ENCODE results near the gene TUFM.
A peak's percentile ranks its signal among the peaks of the same experiment; 100 is the strongest.

TUFM gene

GRCh38 chr16:28826141-28826540 is 20.0 kb downstream of the TUFM start:
- Histone ChIP-seq H3K27ac (ENCODE audit: low read depth, low read length) (no peak overlapping the region), H3K4me2 (ENCODE audit: low read depth, low read length, poor library complexity, severe bottlenecking) (no peak overlapping the region), H3K9me3 (ENCODE audit: insufficient read depth, low read length) (no peaks in the 10 kb centered on the region), H3K79me2 (ENCODE audit: insufficient read depth, low read length) (peaks cover 71% of the 10 kb centered on the region), H2AFZ (ENCODE audit: low read depth, low read length, severe bottlenecking) (no peak overlapping the region), H3K27me3 (ENCODE audit: low read length) (no peaks in the 10 kb centered on the region), H3F3A (ENCODE audit: insufficient read depth) (peaks cover 11% of the 10 kb centered on the region; the same call in 1 of the 2 replicates), H4K20me1 (ENCODE audit: low read depth, low read length) (peaks cover 19% of the 10 kb centered on the region; the same call in 1 of the 2 replicates), H3K4me3 (ENCODE audit: insufficient read depth, low read length, poor library complexity, severe bottlenecking) (no peak overlapping the region), H3K9ac (ENCODE audit: low read length) (no peak overlapping the region), H3K36me3 (ENCODE audit: low read length) (peaks cover 46% of the 10 kb centered on the region), H3K9me2 (replicated peaks; ENCODE audit: insufficient read depth, low read length) (no peaks in the 10 kb centered on the region)
- no peak for TF ChIP-seq CTCF (IDR thresholded peaks at IDR 0.05; ENCODE audit: insufficient read depth, low read length, poor library complexity, severe bottlenecking)
- TF ChIP-seq EZH2phosphoT487 (conservative IDR thresholded peaks at IDR 0.05; ENCODE audit: low read length) = no peak

- peaks cover 36% of the 10 kb centered on the region for H3K36me3 ChIP-seq (ENCODE audit: low read length)
- TF ChIP-seq EZH2phosphoT487 (conservative IDR thresholded peaks at IDR 0.05; ENCODE audit: low read length) = no peak
- TF ChIP-seq CTCF (IDR thresholded peaks at IDR 0.05; ENCODE audit: insufficient read depth, low read length, poor library complexity, severe bottlenecking) = no peak
- peak overlapping the region; percentile 75 for H3K4me2 ChIP-seq (ENCODE audit: low read depth, low read length, poor library complexity, severe bottlenecking)
- peak overlapping the region; percentile 100 for H3K9ac ChIP-seq (ENCODE audit: low read length)
- H4K20me1 ChIP-seq (ENCODE audit: low read depth, low read length) = peaks cover 19% of the 10 kb centered on the region; the same call in 1 of the 2 replicates
- no peaks in the 10 kb centered on the region for H3K9me2 ChIP-seq (replicated peaks; ENCODE audit: insufficient read depth, low read length)
- peak overlapping the region; percentile 65 for H3K4me3 ChIP-seq (ENCODE audit: insufficient read depth, low read length, poor library complexity, severe bottlenecking)
- H3K27ac ChIP-seq (ENCODE audit: low read depth, low read length) = peak overlapping the region; percentile 97
- peaks cover 14% of the 10 kb centered on the region for H3F3A ChIP-seq (ENCODE audit: insufficient read depth)
- no peak overlapping the region for H2AFZ ChIP-seq (ENCODE audit: low read depth, low read length, severe bottlenecking)
- H3K9me3 ChIP-seq (ENCODE audit: insufficient read depth, low read length) = no peaks in the 10 kb centered on the region
- no peaks in the 10 kb centered on the region for H3K27me3 ChIP-seq (ENCODE audit: low read length)
- peaks cover 66% of the 10 kb centered on the region for H3K79me2 ChIP-seq (ENCODE audit: insufficient read depth, low read length)
Observed at GRCh38 chr16:28824717-28824973, 21.5 kb downstream of the TUFM start.

GRCh38 chr16:28823873-28824716 is 22.1 kb downstream of the TUFM start:
- Histone ChIP-seq H3K9me3 (ENCODE audit: insufficient read depth, low read length) (no peaks in the 10 kb centered on the region), H2AFZ (ENCODE audit: low read depth, low read length, severe bottlenecking) (peak overlapping the region; percentile 10), H3K36me3 (ENCODE audit: low read length) (peaks cover 32% of the 10 kb centered on the region), H3K79me2 (ENCODE audit: insufficient read depth, low read length) (peaks cover 63% of the 10 kb centered on the region), H3F3A (ENCODE audit: insufficient read depth) (peaks cover 14% of the 10 kb centered on the region), H3K4me3 (ENCODE audit: insufficient read depth, low read length, poor library complexity, severe bottlenecking) (peak overlapping the region; percentile 65), H3K4me2 (ENCODE audit: low read depth, low read length, poor library complexity, severe bottlenecking) (peak overlapping the region; percentile 75), H3K27me3 (ENCODE audit: low read length) (no peaks in the 10 kb centered on the region), H4K20me1 (ENCODE audit: low read depth, low read length) (peaks cover 19% of the 10 kb centered on the region; the same call in 1 of the 2 replicates), H3K9ac (ENCODE audit: low read length) (peak overlapping the region; percentile 100), H3K27ac (ENCODE audit: low read depth, low read length) (peak overlapping the region; percentile 97), H3K9me2 (replicated peaks; ENCODE audit: insufficient read depth, low read length) (no peaks in the 10 kb centered on the region)
- no peak for TF ChIP-seq CTCF (IDR thresholded peaks at IDR 0.05; ENCODE audit: insufficient read depth, low read length, poor library complexity, severe bottlenecking)
- no peak for TF ChIP-seq EZH2phosphoT487 (conservative IDR thresholded peaks at IDR 0.05; ENCODE audit: low read length)
